HG02798 (cell line): ENCODE data around the gene ZSCAN9.
A peak's percentile ranks its signal among the peaks of the same experiment; 100 is the strongest.

Experiments
- ATAC-seq: cut with Tn5 transposase; IDR thresholded peaks from one replicate; pipeline ENCODE4 v1.9.1; 2021; ENCODE audit warnings: mild to moderate bottlenecking; ENCODE audit not compliant: unreplicated experiment, poor library complexity

ZSCAN9 gene

GRCh38 chr6:28225056-28225834 lies at the start of gene ZSCAN9:
ZSCAN9 (plus strand) TSS chr6:28225275; CDS start chr6:28227085, 1,810 bp downstream.
- ATAC-seq: peak; percentile 91

- ATAC-seq: no peak
Measured at GRCh38 chr6:28176373-28176772, 48.7 kb upstream of the ZSCAN9 start.

DNA sequence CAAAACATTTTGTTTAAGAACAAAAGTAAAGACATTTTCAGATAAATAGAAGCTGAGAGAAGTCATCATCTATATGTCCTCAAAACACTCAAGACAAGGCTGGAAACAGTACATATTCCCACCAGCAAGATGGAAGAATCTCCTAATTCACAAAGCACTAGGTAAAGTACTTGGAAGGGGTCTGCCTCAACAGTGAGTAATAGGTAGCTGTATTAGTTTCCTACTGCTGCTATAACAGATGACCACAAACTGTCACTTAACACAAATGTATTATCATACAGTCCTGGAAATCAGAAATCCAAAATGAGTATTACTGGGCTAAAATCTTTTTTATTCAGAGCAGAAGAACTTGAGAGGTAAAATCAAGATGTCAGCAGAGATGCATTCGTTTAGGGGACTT lies 42.8 kb upstream of the ZSCAN9 start:
- ATAC-seq: no peak

DNA sequence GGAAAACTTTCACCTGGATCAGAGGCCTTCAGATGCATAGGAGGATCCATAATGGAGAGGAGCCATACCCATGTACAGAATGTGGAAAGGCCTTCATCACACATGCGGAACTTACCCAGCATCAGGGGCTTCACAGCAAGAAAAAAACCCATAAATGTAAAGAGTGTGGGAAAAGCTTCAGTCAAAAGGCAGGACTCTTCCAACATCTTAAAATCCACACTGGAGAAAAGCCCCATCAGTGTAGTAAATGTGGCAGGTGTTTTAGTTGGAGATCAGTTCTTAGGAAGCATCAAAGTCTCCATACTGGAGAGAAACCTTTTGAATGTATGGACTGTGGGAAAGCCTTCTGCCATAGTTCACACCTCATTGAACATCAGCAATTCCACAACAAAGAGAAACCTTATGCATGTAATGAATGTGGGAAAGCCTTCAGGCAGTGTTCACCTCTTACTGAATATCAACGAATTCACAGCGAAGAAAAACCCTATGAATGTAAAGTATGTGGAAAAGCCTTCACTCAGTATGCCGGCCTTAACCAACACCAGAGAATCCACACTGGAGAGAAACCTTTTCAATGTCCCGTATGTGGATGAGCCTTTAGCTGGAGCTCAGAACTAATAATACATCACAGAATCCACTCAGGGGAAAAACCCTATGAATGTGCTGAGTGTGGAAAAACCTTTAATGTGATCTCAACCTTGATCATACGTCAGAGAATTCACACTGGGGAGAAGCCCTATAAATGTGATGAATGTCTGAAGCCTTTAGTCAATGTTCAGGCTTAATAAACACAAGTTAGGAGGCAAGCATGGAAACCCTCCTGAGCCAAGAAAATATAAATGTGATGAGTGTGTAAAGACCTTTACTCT lies 36.7 kb upstream of the ZSCAN9 start:
- no peak for ATAC-seq

DNA sequence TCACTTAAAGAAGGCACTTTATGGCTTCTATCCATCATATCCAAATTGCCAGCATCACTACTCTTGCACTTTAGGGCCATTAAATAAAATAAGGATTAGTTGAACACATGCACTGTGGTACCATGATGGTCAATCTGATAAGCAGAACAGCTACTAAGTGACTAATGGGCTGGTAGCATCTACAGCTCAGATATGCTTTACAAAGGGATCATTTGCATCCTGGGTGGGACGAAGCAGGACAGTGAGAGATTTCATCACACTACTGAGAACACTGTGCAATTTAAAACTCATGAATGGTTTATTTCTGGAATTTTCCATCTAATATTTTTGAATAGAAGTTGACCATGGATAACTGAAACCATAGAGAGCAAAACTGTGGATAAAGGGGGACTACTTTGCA lies 25.1 kb upstream of the ZSCAN9 start:
- no peak for ATAC-seq

DNA sequence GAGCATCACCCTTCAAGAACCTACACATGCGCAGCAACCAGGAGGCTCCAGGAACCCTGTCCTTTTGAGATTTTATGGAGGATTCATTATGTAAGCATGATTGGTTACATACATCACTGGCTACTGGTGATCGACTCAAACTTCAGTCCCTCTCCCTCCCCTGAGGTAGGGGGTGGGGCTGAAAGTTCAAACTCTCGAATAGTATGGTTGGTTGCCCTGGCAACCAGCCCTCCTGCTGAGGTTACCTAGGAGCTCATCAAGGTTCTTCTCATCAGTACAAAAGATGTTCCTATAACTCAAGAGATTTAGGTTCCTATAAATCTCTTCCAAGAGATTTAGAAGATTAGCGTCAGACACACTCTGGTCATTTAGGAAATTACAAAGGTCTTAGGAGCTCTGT lies 21.9 kb upstream of the ZSCAN9 start:
- no peak for ATAC-seq

GRCh38 chr6:28205879-28206278 lies 19.2 kb upstream of the ZSCAN9 start:
- no peak for ATAC-seq

DNA sequence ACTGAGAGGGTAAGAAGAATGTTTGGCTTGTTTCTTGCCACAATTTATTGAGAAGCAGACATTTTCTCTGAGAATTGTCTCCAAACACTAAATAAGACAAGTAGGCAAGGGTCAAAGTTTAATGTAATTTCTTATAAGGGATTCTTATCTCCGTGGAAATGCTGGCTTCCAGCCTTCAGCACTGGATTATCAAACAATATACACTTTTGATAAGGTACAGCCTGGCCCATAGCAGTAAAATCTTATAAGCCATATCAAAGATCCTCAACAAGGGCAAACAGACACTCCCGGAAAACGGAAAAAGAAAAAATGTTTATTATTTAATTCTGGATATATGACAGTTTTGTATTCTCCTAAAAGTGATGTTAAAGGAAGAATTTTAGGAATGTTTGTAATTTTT lies 18.5 kb upstream of the ZSCAN9 start:
- ATAC-seq: no peak

DNA sequence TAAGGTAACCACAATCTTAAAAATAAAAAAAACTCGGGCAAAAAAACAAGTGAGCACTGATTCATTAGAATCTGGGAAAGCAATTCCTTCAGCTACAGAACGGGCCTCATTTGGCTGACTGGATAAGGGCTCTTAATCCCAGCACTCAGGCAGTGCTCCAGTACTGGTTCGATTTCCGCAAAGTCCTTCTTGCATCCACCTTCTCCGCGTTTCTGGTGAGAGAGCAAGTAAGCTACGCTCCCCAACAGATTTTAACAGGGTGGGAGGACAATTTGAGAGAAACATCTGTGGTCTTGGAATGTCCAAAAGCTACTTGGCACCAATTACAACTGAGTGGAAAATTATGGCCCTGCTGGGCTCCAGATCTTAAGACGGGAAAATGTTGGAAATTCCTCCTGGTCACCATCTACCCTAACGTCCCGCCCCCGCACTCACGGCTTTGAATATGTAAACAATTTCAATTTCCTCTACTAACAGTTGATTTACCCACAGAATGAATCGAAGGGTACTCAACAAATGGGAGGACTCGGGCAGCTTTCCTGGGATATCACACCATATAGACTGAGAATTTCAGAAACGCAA lies 18.1 kb upstream of the ZSCAN9 start:
- ATAC-seq: no peak

DNA sequence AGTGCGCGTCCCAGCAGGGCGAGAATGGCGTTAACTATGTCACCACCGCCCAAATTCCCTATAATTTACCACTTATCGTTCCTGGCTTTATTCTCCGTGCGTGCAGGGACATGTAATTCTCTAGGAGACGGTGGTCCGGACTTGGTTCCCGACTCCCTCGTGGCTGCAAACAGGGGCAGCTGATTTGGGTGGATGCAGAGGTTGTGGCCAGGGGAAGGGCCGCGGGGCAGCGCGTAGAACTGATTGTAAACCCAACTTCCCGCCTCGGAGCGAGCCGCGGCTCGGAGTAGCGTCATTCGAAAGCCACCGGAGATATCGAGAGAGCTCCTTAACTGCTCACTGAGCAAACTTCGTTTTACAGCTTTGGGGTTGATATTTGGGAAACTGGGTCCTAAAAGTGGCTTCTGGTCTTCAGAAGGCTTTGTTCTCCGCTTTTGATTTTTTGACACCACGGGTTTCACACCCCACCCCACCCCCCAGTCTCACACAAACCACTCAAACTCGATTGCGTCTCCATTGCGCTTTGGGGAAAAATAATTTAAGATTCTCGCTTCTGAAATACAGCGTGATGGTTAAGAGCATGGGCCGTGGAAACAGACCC lies 17.5 kb upstream of the ZSCAN9 start:
- ATAC-seq: no peak

- ATAC-seq: no peak
Measured at GRCh38 chr6:28208111-28208659, 16.9 kb upstream of the ZSCAN9 start.

DNA sequence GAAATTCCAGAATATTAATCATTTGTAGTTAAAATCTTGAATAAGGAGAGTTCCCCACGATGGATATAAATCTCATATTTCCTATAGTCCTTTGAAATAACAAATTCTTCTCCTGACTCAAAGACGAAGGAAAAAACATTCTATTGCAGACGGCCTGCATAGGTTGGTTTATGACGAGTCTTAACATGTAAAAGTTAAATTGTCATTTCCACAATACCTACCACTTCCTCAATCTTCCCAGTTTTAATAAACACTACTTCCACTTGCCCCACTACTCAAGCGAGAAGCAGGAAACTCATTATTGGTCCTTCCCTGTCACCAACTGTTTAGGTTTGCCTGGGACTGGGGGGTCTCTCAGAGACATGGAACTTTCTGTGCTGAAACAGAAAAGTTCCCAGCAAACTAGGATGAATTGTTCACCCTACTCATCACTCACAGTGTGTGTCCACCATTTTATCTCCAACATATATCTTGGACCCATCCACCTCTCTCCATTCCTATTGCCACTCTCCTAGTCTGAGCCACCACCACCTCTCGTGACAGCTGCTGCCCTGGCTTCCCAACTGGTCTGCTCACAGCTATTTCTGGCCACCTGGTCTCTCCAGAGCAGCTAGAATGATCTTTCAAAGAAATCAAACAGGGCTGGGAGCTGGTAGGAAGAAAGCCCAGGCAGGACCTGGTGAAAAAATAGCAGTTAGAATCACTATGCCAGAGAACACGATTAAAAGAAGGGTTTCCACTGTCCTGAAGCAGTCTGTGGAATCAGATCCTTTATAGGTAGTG lies 15.1 kb upstream of the ZSCAN9 start:
- no peak for ATAC-seq

GRCh38 chr6:28211840-28212509 lies 13.1 kb upstream of the ZSCAN9 start:
- ATAC-seq: peak; percentile 26

- peak; percentile 67 for ATAC-seq
Measured at GRCh38 chr6:28212510-28213212, 12.4 kb upstream of the ZSCAN9 start.

GRCh38 chr6:28213213-28213523 lies 11.9 kb upstream of the ZSCAN9 start:
- no peak for ATAC-seq

GRCh38 chr6:28215425-28215824 lies 9.7 kb upstream of the ZSCAN9 start:
- no peak for ATAC-seq

GRCh38 chr6:28217890-28218289 lies 7.2 kb upstream of the ZSCAN9 start:
- no peak for ATAC-seq

DNA sequence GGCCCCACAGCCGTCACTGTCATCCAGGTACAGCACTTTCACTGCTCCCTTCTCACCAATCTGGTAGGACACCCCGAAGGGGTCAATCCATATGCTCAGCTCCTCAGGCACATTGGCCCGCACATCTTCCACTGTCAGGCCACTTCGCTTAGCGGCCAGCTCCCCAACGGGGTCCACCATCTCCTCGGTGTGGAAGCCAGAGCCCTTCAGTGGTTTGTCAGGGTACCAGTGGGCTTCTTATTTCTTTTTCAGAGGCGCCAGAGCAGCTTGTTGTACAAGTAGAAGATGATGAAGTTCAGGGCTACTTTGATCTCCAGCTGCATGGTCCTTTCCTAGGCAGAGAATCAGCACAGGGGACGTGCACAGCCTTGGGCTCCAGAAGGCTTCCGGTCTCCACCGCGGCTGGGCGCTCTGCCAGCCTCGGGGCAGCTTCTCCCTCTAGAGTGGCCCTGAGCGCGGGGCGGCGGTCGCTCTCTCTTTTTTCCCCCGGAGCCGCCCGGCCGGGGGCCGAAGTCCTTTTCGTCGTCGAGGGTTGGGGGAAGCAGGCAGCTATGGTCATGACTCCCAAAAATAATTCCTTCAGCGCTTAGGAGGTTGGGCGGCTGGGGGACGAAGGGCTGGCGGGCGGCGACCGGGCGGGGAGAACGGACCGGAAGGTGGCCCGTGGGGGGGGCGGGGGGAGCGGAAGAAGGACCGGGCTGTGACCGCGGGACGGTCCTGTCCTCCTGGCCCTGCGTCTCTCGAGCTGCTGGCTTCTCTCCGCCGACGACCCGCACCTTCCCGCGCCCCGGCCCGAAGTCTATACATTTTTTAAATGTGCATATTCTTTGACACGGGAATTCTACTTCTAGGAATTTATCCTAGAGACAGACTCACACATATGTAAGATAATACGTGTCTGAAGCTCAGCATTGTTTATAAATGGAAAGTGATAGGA lies 6.5 kb upstream of the ZSCAN9 start:
- peak; percentile 76 for ATAC-seq
